Heart left ventricle (tissue), 16 donors: ENCODE measurements around the gene ANKRD63. TPM values are rescaled to one million over a fixed set of nuclear protein-coding genes. Genes with fewer than 3 reads are reported as not detected.
A peak's percentile ranks its signal among the peaks of the same experiment; 100 is the strongest.

ENCODE experiments used
- ATAC-seq, 4 donors: fragments of 200-7000 bp; cut with Tn5 transposase; one replicate each; pipeline ENCODE4 v1.9.1; 2020 to 2022; ENCODE audit warnings: moderate library complexity in 4 of 4, mild to moderate bottlenecking in 3 of 4, moderate number of reproducible peaks in 1 of 4
- DNase-seq, 5 donors: peaks; one replicate each; pipeline ENCODE4 v3.0.0-alpha.2; 2020
- H3K27ac ChIP-seq, 12 donors: fragments of 200-600 bp; sonication (generic) in 4 of 12; one replicate each; pipeline versions ENCODE4 v1.5.0 to v1.8.0; 2016 to 2022; ENCODE audit warnings: mild to moderate bottlenecking in 2 of 12
- H3K27me3 ChIP-seq, 9 donors: fragments of 200-600 bp; sonication (generic) in 2 of 9; one replicate each; pipeline versions ENCODE4 v1.5.1 to v1.8.0; 2016 to 2022; ENCODE audit warnings: mild to moderate bottlenecking in 3 of 9
- H3K36me3 ChIP-seq, 9 donors: fragments of 200-600 bp; sonication (generic) in 2 of 9; one replicate each; pipeline versions ENCODE4 v1.5.0 to v1.8.0; 2018 to 2022; ENCODE audit warnings: mild to moderate bottlenecking in 2 of 9
- H3K4me1 ChIP-seq, 12 donors: fragments of 200-600 bp; sonication (generic) in 4 of 12; one replicate each; pipeline versions ENCODE4 v1.5.0 to v1.8.0; 2016 to 2022; ENCODE audit warnings: mild to moderate bottlenecking in 3 of 12
- H3K4me3 ChIP-seq, 12 donors: fragments of 200-600 bp; sonication (generic) in 4 of 12; one replicate each; pipeline versions ENCODE4 v1.5.0 to v1.8.0; 2017 to 2022; ENCODE audit warnings: mild to moderate bottlenecking in 9 of 12, moderate library complexity in 4 of 12
- H3K9me3 ChIP-seq, 12 donors: fragments of 200-600 bp; sonication (generic) in 4 of 12; one replicate each; pipeline versions ENCODE4 v1.5.0 to v1.8.0; 2016 to 2022; ENCODE audit warnings: mild to moderate bottlenecking in 1 of 12
- POLR2A ChIP-seq, 2 donors: fragments of 450-650 bp; IDR thresholded peaks; one replicate each; pipeline ENCODE4 v1.6.1; 2017; ENCODE audit warnings: antibody characterized with exemption in 2 of 2, mild to moderate bottlenecking in 2 of 2, moderate library complexity in 2 of 2
- WGBS, 4 donors: extraction: QIAGEN DNeasy Blood & Tissue Kit in 2 of 4; methylation state at CpG; one replicate each; pipeline versions ENCODE4 v1.1.5 to v1.1.7; 2013 to 2018; 5-methylcytosine and 5-hydroxymethylcytosine counted together
- intact Hi-C, 10 donors: fragments of 100-400 bp; cut with DNase I; formaldehyde crosslinking; loops; one replicate each; pipeline versions ENCODE4 v1.11.1 to v1.14.2; 2022
- long read RNA-seq, 3 donors: library from polyadenylated mRNA; unstranded; transcript quantifications; one replicate each; pipeline ENCODE4 v2.0.0, GENCODE V29; 2020 to 2021
- polyA plus RNA-seq, 2 donors: library from polyadenylated mRNA; stranded (reverse); fragments of 200-250 nt; gene quantifications; one replicate each; pipeline ENCODE4 v1.2.3, GENCODE V29; 2013
- total RNA-seq, 9 donors: library from RNA; depleted of rRNA in 2 of 9; stranded (reverse); fragments of >200 nt in 2 of 9; fragmentation: NEBNext Ultra II Directional in 3 of 9; extraction: Animal tissue kit (Norgen Biotek cat#: 25700) in 3 of 9; gene quantifications; one replicate each; pipeline versions ENCODE4 v1.1.0 to v1.2.4, GENCODE V29; 2016 to 2023
- TF ChIP-seq, protein P1 (sequence below), 12 donors: fragments of 200-600 bp; sonication (generic) in 4 of 12; IDR thresholded peaks; one replicate each; pipeline versions ENCODE4 v1.5.0 to v1.8.0; 2018 to 2022; ENCODE audit warnings: antibody characterized with exemption in 12 of 12, mild to moderate bottlenecking in 5 of 12
- donor health status: ischemic (EF 13 %, LVEDD 7.1; RV severe dilation, severe dysfunction).
- donor health status: healthy with polysubstance abuse.
- donor health status: DM: no; HTN: yes; CAD: no.
- donor health status: DM: no; HTN: no; CAD: no.
- donor health status: ischemic (EF 25% LVEDD 6.9; RV normal size, moderate dysfunction).
- donor health status: ischemic (EF 25% LVEDD 5.7; RV mildly dilated, moderate dysfunction).
- donor health status: healthy.
- donor health status: DM: yes; HTN: yes; CAD: no.
- donor health status: ischemic (EF 35%, LVEDD 5.7; RV mildly dilated, moderate dysfunction).
- donor health status: nonischemic (EF 11% LVEDD 7.7; RV severe dilation, severe dysfunction).
- donor health status: DM: yes; HTN: yes; CAD: no.
- donor health status: PGD.
- donor health status: ischemic (EF 29% LVEDD 5.4; RV normal size, mild dysfunction).
- donor health status: nonischemic (EF 23%, LVEDD 6.1; RV moderate dilation, normal function).

The ANKRD63 gene, protein sequence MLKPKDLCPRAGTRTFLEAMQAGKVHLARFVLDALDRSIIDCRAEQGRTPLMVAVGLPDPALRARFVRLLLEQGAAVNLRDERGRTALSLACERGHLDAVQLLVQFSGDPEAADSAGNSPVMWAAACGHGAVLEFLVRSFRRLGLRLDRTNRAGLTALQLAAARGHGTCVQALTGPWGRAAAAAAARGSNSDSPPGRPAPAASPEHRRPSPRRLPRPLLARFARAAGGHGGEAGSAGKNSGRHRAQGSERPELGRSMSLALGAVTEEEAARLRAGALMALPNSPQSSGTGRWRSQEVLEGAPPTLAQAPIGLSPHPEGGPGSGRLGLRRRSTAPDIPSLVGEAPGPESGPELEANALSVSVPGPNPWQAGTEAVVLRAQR
- total RNA-seq = under 1 TPM in 5 of 9 donors, not detected in 4; 0.27 to 0.57 (median 0.45) TPM
- not detected for polyA plus RNA-seq
- long read RNA-seq, donor 1 = 0 reads
- long read RNA-seq, donor 2 = 0 reads
- long read RNA-seq, donor 3, partial matches to known transcripts = 0 of 1 reads
- long read RNA-seq, donor 3, other reads (novel, unspliced or antisense) = 0 of 1 reads

DNA sequence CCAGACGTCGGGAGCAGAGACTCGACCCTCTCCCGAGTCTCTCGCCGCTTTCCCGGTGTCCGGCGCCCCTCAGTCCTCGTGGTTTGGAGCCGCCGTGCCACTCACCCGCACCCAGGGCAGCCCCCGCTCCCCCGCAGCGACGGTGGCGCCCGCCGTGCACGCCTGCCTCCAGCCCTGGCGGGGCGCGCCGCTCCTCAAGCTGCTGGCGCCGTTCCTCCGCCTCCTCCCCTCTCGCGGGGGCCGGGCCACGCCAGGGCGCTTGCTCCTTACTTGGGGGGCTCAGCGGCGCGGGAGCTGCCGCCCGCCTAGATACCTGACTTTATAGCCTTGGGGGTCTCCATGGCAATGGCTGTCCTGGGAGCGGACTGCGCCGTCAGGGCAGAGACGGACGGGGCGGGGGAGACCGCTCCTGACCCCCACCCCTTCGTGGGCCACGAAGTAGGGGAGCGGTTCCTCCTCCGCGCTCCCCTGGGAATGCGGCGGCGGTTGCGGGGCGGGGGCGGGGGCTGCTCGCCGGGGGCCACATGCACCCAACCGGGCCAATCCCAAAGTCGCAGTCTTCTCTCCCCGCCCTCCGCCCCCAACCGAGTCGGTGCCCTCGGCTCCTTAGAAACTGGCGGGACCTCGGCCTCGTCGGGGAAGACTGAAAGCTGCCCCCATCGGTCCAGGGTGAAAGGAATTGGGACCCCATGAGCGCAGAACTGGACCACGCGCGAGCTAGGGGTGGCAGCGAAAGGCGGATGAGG, at the start of gene ANKRD63:
Gene ANKRD63, minus strand, starts transcription at position 196 of the 746 bp plus-strand sequence. CDS start 478 bp downstream, outside the sequence.
- DNase-seq = peak in 2 of 5 donors; percentile 23 to 76
- H3K27me3 ChIP-seq = peaks cover 19 to 57% (median 45%) of the 10 kb centered on the region in 9 donors
- TF ChIP-seq POLR2A (IDR thresholded peaks at IDR 0.05) = no peak
- TF ChIP-seq, protein P1, sequence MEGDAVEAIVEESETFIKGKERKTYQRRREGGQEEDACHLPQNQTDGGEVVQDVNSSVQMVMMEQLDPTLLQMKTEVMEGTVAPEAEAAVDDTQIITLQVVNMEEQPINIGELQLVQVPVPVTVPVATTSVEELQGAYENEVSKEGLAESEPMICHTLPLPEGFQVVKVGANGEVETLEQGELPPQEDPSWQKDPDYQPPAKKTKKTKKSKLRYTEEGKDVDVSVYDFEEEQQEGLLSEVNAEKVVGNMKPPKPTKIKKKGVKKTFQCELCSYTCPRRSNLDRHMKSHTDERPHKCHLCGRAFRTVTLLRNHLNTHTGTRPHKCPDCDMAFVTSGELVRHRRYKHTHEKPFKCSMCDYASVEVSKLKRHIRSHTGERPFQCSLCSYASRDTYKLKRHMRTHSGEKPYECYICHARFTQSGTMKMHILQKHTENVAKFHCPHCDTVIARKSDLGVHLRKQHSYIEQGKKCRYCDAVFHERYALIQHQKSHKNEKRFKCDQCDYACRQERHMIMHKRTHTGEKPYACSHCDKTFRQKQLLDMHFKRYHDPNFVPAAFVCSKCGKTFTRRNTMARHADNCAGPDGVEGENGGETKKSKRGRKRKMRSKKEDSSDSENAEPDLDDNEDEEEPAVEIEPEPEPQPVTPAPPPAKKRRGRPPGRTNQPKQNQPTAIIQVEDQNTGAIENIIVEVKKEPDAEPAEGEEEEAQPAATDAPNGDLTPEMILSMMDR (IDR thresholded peaks at IDR 0.05) = no peak
- intact Hi-C loops = no loop called here
- WGBS, 4 donors = 9 to 18% (median 11%) methylated on average over 23 to 76 of the region's 76 CpGs
- H3K36me3 ChIP-seq = peaks cover 0 to 11% (median 0%) of the 10 kb centered on the region in 9 donors
- H3K4me3 ChIP-seq = peak within 1 kb of the TSS; percentile 11 to 64 (median 50)
- peak in 2 of 4 donors; percentile 3 to 34 for ATAC-seq
- peaks cover 0 to 55% (median 30%) of the 10 kb centered on the region in 12 donors for H3K4me1 ChIP-seq
- H3K9me3 ChIP-seq = no peaks in the 10 kb centered on the region
- no peak within 1 kb of the TSS for H3K27ac ChIP-seq

DNA sequence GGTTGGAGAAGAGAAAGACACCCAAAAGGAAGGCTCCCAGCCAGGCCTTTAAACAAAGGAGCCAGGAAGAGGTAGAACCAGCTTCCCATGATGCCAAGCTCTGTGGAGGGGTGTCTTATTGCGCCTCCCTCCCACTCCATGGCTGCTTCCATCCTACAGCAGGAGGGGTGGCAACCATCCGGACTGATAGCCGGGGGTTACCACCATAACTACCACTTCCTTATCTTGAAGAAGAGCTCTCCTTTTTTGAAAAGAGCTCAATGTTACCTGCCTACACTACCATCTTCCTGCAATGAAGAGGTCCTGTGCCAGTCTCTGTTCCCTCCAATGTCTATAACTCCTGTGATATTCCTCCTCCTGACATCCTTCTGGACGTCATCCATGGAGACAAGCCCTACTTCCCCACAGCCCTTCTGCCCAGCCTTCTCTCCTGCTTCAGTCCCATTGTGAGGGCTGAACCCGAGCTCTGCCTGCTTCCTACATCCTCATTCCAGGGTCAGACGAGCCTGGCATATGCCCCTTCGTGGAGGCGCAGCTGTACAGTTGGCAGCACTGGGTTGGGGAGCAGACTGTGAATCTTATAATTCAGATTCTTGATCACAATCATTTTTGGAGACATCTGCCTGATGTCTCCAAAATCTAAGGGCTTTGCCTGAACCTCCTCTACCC, 49.4 kb upstream of the ANKRD63 start:
- intact Hi-C loops = no loop called here
- peaks cover 6 to 100% (median 82%) of the 10 kb centered on the region in 12 donors for H3K4me1 ChIP-seq
- no peak for TF ChIP-seq POLR2A (IDR thresholded peaks at IDR 0.05)
- 61 to 85% (median 74%) methylated on average over 8 of the region's 8 CpGs for WGBS, 4 donors
- no peaks in the 10 kb centered on the region for H3K27me3 ChIP-seq
- DNase-seq (peak in 1 of 5 donors; percentile 0), ATAC-seq (no peak)
- peaks cover 0 to 18% (median 6%) of the 10 kb centered on the region in 9 donors for H3K36me3 ChIP-seq
- no peaks in the 10 kb centered on the region for H3K9me3 ChIP-seq
- H3K27ac ChIP-seq = peak overlapping the region in 7 of 12 donors; percentile 1 to 99 (median 42)
- no peak overlapping the region for H3K4me3 ChIP-seq

DNA sequence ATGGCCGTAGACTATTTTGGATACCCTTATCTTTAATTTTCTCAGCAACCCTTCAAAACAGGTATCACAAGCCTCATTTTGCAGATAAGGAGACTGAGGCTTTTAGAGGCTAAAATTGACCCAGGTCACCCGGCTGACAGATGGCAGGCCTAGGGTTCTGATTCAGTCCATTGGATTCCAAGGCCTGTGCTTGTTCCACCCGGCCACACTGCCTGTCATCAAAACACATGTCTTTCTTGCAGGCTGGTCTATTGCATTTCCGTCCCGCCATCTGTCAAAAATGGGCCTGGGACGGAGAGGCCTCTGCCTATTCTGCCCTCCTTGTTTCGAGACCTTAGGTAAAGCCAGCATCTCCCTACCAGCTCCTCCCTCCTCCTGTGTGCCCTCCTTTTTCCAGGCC, 48.8 kb upstream of the ANKRD63 start:
- no peak overlapping the region for H3K4me3 ChIP-seq
- H3K27me3 ChIP-seq = no peaks in the 10 kb centered on the region
- intact Hi-C loops = no loop called here
- 71 to 84% (median 75%) methylated on average over 7 of the region's 7 CpGs for WGBS, 4 donors
- H3K9me3 ChIP-seq = no peaks in the 10 kb centered on the region
- no peak for TF ChIP-seq POLR2A (IDR thresholded peaks at IDR 0.05)
- TF ChIP-seq, protein P1 (IDR thresholded peaks at IDR 0.05) = no peak
- H3K27ac ChIP-seq = peak overlapping the region in 8 of 12 donors; percentile 1 to 99 (median 61)
- peaks cover 4 to 100% (median 82%) of the 10 kb centered on the region in 12 donors for H3K4me1 ChIP-seq
- DNase-seq = peak in 1 of 5 donors; percentile 22
- no peak for ATAC-seq
- peaks cover 0 to 15% (median 6%) of the 10 kb centered on the region in 9 donors for H3K36me3 ChIP-seq

DNA sequence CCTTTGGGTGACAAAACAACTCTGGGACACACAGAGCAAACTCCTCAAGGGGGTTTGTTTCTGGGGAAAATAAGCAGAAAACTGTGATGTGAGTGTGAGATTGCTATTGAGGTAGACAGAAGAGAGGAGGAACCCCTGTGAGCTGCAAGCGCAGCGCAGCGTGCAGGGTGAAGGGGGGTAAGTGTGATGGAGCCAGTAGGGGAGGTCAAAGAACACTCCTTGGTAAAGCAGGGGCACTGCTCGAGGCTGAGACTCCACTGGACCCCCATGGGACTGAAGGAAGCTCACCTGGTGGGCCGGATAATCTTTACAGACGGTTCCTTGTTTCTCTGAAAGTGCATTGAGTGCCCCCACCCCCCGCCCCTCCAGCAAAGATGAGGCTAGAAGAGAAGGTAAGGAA, 48.2 kb upstream of the ANKRD63 start:
- peaks cover 4 to 100% (median 82%) of the 10 kb centered on the region in 12 donors for H3K4me1 ChIP-seq
- H3K9me3 ChIP-seq = no peaks in the 10 kb centered on the region

More for the DNA sequence above, 48.2 kb upstream of the ANKRD63 start:
- DNase-seq (peak in 1 of 5 donors; percentile 14), ATAC-seq (no peak)
- TF ChIP-seq, protein P1 (IDR thresholded peaks at IDR 0.05) = no peak
- no peak for TF ChIP-seq POLR2A (IDR thresholded peaks at IDR 0.05)
- H3K36me3 ChIP-seq = peaks cover 0 to 15% (median 6%) of the 10 kb centered on the region in 9 donors
- H3K4me3 ChIP-seq = no peak overlapping the region
- 80 to 91% (median 87%) methylated on average over 7 of the region's 7 CpGs for WGBS, 4 donors
- no peaks in the 10 kb centered on the region for H3K27me3 ChIP-seq
- intact Hi-C loops = no loop called here
- H3K27ac ChIP-seq = peak overlapping the region in 11 of 12 donors; percentile 52 to 99 (median 69)
